ENCODE results near the gene MAP4K4. TPM values are rescaled to one million over a fixed set of nuclear protein-coding genes. Genes with fewer than 3 reads are reported as not detected.

The MAP4K4 gene
- total RNA-seq, 2 donors from 2014 or later, result 47.5 to 50.4 TPM

GRCh38 chr2:101731221-101732054, 33.9 kb downstream of the MAP4K4 start:
- Histone ChIP-seq H3K27ac (peak overlapping the region in 1 of 2 donors; percentile 30), H3K4me1 (peaks cover 0 to 69% of the 10 kb centered on the region in 2 donors)

GRCh38 chr2:101732199-101732598, 34.7 kb downstream of the MAP4K4 start:
- H3K4me3 ChIP-seq, result no peak overlapping the region
- no peaks in the 10 kb centered on the region for H3K9me3 ChIP-seq
- TF ChIP-seq CTCF (IDR thresholded peaks at IDR 0.05), result no peak
- no peak for DNase-seq (ENCODE audit: low spot score)
- H3K4me1 ChIP-seq, result peaks cover 0 to 76% of the 10 kb centered on the region in 2 donors
- H3K27ac ChIP-seq, result peak overlapping the region; percentile 30 to 43
- H3K27me3 ChIP-seq, result no peaks in the 10 kb centered on the region
- H3K36me3 ChIP-seq, result no peaks in the 10 kb centered on the region

More at GRCh38 chr2:101731221-101732054, 33.9 kb downstream of the MAP4K4 start:
- no peak overlapping the region for H3K4me3 ChIP-seq
- no peak for DNase-seq (ENCODE audit: low spot score)
- H3K9me3 ChIP-seq, result no peaks in the 10 kb centered on the region
- no peaks in the 10 kb centered on the region for H3K27me3 ChIP-seq
- no peaks in the 10 kb centered on the region for H3K36me3 ChIP-seq
- no peak for TF ChIP-seq CTCF (IDR thresholded peaks at IDR 0.05)

- Histone ChIP-seq H3K4me3 (no peak overlapping the region), H3K27ac (peak overlapping the region; percentile 43 to 66), H3K4me1 (peaks cover 0 to 79% of the 10 kb centered on the region in 2 donors), H3K27me3 (no peaks in the 10 kb centered on the region), H3K9me3 (no peaks in the 10 kb centered on the region), H3K36me3 (no peaks in the 10 kb centered on the region)
- no peak for DNase-seq (ENCODE audit: low spot score)
- no peak for TF ChIP-seq CTCF (IDR thresholded peaks at IDR 0.05)
Observed at GRCh38 chr2:101732773-101733256, 35.3 kb downstream of the MAP4K4 start.

GRCh38 chr2:101733257-101733993, 35.9 kb downstream of the MAP4K4 start:
- Histone ChIP-seq H3K36me3 (no peaks in the 10 kb centered on the region), H3K27me3 (no peaks in the 10 kb centered on the region), H3K9me3 (no peaks in the 10 kb centered on the region), H3K27ac (peak overlapping the region; percentile 43 to 66), H3K4me1 (peaks cover 0 to 82% of the 10 kb centered on the region in 2 donors), H3K4me3 (no peak overlapping the region)
- TF ChIP-seq CTCF (IDR thresholded peaks at IDR 0.05), result no peak
- no peak for DNase-seq (ENCODE audit: low spot score)

GRCh38 chr2:101734505-101735165, 37.1 kb downstream of the MAP4K4 start:
- H3K4me3 ChIP-seq, result no peak overlapping the region
- H3K9me3 ChIP-seq, result no peaks in the 10 kb centered on the region
- DNase-seq (ENCODE audit: low spot score), result no peak
- peak overlapping the region; percentile 56 to 66 for H3K27ac ChIP-seq
- no peaks in the 10 kb centered on the region for H3K36me3 ChIP-seq
- TF ChIP-seq CTCF (IDR thresholded peaks at IDR 0.05), result no peak
- peaks cover 0 to 76% of the 10 kb centered on the region in 2 donors for H3K4me1 ChIP-seq
- H3K27me3 ChIP-seq, result no peaks in the 10 kb centered on the region

Data from right atrium auricular region (tissue), 2 donors.